B cell (primary cell): Measurements from ENCODE around the gene DNAJC1.

Source experiments
- CTCF ChIP-seq: fragments of 200-600 bp; IDR thresholded peaks from one replicate; pipeline ENCODE4 v1.8.0; 2022; ENCODE audit warnings: antibody characterized with exemption, mild to moderate bottlenecking
- EZH2 ChIP-seq: IDR thresholded peaks from 2 replicates; pipeline ENCODE4 v1.6.1; 2012; ENCODE audit warnings: borderline replicate concordance, low read depth, mild to moderate bottlenecking, moderate library complexity, low read length; ENCODE audit not compliant: insufficient read depth, poor library complexity, severe bottlenecking

DNA sequence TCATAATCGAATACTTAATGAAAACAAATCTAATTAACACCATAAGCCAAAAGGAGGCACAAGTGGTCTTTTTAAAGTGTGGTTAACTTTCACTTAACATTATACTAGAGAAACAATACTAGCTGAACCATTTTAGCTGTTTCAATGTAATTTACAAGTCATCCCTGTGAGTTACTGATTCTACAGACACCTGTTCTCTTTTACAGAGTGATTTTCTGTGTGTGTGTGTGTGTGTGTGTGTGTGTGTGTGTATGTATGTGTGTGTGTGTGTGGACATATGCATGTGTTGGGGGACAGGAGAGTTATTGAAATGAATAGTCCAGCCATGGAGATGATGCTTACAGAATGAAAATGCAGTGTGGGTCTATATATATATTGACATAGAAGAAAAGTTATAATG lies 200.2 kb downstream of the DNAJC1 start:
- TF ChIP-seq EZH2 (no peak), CTCF (no peak)
